NCI-H146 treated with DMSO at 0.1 percent for 48 hours (cell line): ENCODE data around the gene STPG3.
A peak's percentile ranks its signal among the peaks of the same experiment; 100 is the strongest.
"Not testable (repeated sequence)": the region's sequence is repeated elsewhere in the genome, so short reads cannot be mapped to it uniquely, and the experiment has no call there.

Experiments
- DNase-seq: peaks from one replicate; lab custom pipeline; 2025; ENCODE audit not compliant: unreplicated experiment; lab: John Stamatoyannopoulos, UW

STPG3 gene

DNA sequence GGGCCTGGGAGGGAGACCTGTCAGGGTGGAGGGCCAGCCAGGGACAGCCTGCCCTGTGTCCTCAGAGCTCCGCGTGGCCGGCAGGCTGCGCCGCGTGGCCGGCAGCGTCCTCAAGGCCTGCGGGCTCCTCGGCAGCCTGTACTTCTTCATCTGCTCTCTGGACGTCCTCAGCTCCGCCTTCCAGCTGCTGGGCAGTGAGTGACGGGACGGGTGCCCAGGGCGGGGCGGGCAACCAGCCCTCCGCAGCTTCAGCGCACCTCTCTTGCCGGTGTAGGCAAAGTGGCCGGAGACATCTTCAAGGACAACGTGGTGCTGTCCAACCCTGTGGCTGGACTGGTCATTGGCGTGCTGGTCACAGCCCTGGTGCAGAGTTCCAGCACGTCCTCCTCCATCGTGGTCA lies 18.6 kb upstream of the STPG3 start:
- no peak for DNase-seq

DNA sequence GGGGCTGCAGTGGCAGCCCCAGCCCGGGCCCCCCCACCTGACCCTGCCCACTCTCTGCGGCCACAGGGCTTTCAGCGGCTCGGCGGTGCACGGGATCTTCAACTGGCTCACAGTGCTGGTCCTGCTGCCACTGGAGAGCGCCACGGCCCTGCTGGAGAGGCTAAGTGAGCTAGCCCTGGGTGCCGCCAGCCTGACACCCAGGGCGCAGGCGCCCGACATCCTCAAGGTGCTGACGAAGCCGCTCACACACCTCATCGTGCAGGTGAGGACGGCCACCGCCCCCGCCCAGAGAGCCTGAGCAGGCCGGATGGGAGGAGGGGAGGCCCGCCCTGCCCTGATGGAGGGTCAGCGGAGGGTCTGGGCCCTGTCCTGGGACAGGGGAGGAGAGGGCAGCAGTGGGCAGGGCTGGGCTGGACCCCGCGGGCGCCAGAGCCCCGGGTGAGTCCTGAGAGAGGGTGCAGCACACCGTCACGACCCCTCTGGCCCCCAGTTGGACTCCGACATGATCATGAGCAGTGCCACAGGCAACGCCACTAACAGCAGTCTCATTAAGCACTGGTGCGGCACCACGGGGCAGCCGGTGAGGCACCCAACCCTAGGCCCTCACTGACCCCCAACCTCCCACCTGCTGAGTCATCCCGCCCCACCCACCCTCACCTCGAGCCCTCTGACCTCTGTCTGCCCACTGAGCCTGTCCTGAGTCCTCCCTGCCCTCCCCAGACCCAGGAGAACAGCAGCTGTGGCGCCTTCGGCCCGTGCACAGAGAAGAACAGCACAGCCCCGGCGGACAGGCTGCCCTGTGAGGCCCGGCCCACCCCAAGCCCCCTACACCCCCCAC lies 17.7 kb upstream of the STPG3 start:
- DNase-seq = no peak

DNA sequence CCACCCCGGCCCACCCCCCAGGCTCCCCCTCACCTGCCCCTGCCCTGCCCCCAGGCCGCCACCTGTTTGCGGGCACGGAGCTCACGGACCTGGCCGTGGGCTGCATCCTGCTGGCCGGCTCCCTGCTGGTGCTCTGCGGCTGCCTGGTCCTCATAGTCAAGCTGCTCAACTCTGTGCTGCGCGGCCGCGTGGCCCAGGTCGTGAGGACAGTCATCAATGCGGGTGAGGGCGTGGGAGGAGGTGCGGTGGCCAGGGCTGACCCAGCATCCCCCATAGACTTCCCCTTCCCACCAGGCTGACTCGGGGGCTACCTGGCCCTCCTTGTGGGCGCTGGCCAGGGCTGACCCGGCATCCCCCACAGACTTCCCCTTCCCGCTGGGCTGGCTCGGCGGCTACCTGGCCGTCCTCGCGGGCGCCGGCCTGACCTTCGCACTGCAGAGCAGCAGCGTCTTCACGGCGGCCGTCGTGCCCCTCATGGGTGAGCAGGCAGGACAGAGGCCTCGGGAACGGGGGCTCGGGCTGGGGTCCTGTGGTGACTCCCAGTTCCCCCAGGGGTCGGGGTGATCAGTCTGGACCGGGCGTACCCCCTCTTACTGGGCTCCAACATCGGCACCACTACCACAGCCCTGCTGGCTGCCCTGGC lies 16.9 kb upstream of the STPG3 start:
- DNase-seq = no peak

DNA sequence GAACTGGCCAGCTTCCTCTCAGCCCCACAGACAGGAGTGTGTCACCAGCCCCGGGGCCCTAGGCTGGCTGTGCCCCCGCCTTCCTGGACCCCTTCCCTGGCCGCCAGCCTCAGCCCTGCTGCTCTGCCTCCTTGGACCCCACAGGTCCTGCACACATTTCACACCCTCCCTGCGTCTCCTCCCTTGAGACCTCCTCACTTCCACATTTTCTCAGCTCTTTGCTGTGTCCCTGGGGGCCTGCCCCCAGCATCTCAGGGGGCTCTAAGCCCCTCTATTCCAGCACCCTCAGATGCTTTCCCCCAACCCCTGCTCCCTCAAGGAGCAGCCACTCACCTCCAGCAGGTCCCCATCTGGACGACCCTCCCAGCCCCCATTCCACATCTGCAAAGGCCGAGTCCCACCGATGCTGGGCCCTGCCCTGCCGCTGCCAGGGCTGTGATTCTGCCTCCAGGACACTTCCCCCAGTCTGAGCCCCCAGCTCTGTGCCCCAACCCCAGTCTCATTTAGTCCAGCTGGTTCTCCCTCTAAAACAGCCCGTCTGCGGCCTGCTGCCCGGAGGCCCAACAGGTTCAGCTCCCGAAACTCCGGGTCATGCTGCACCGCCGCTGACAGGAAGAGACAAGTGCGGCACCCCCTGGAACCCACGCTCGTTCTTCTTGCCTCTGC lies 16.2 kb upstream of the STPG3 start:
- DNase-seq = no peak

DNA sequence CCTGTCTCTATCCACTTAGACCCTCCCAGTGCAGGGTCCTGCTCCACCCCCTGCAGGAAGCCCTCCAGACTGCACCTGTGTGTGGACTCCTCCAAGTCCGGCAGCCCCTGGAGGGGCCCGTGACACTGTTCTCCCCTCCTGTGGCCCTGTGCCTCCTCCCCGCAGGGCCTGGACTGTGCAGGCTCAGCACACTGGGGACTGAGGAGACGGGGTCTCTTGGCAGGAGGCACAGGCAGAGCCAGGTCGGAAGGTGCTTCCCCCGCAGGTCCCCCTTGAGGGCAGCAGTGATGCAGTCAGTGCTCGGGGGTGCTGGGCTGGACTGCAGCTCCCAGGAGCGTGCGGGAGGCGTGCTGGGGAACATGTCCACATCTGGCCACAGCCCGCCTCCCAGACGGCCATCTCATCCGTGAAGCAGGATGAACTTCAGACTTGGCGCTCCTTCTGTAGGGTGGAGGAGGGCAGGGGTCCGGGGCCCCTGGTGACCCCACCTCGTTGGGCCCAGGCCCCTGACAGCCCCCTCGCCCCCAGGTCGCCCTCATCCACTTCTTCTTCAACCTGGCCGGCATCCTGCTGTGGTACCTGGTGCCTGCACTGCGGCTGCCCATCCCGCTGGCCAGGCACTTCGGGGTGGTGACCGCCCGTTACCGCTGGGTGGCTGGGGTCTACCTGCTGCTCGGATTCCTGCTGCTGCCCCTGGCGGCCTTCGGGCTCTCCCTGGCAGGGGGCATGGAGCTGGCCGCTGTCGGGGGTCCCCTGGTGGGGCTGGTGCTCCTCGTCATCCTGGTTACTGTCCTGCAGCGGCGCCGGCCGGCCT lies 15.5 kb upstream of the STPG3 start:
- no peak for DNase-seq

DNA sequence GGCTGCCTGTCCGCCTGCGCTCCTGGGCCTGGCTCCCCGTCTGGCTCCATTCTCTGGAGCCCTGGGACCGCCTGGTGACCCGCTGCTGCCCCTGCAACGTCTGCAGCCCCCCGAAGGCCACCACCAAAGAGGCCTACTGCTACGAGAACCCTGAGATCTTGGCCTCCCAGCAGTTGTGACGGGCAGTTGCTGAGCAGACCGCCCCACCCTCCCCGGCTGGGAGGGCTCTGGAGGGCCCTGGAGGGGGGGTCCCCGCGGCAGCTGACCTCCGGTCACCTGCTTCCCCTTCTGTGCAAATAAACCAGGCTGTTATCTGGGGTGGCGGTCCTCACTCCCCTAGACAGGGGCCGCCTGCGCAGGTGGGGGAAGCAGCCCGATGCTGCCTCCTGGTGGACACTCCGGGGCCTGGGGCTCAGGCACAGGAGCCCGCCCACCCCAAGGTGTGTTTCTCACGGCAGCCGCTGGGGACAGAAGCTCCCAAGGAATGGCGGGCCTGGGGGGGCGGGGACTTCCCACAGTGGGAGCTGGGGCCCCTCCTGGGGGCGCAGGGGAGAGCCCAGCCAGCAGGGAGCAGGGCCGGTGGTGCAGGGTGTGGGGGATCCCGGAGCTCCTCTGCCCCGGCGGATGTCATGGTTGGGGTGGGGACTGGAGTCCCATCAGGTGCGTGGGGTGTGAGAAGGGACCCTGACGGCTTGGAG lies 14.7 kb upstream of the STPG3 start:
- peak; percentile 57 for DNase-seq

DNA sequence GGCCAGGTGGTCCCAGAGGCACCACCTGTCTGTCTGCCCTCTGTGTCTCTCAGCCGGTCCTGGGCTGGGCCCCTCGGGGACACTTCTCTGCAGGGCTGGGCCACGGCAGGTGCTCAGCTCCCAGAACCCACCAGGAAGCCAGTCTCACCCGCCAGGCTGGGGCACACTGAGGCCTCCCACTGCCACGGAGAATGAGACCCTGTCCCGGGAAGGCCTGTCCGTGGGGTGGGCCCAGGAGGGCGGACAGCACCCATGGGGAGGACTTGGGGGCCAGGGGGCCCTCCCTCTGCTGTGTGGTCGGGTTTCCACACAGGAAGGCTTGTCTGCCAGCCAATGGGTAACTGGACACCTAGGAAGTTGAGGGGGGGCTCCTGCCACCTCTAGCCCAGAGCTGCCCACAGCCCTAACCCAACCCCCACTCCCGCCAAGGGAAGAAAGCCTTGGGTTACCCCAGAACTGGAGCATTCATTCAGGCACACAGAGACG lies 14.1 kb upstream of the STPG3 start:
- no peak for DNase-seq

DNA sequence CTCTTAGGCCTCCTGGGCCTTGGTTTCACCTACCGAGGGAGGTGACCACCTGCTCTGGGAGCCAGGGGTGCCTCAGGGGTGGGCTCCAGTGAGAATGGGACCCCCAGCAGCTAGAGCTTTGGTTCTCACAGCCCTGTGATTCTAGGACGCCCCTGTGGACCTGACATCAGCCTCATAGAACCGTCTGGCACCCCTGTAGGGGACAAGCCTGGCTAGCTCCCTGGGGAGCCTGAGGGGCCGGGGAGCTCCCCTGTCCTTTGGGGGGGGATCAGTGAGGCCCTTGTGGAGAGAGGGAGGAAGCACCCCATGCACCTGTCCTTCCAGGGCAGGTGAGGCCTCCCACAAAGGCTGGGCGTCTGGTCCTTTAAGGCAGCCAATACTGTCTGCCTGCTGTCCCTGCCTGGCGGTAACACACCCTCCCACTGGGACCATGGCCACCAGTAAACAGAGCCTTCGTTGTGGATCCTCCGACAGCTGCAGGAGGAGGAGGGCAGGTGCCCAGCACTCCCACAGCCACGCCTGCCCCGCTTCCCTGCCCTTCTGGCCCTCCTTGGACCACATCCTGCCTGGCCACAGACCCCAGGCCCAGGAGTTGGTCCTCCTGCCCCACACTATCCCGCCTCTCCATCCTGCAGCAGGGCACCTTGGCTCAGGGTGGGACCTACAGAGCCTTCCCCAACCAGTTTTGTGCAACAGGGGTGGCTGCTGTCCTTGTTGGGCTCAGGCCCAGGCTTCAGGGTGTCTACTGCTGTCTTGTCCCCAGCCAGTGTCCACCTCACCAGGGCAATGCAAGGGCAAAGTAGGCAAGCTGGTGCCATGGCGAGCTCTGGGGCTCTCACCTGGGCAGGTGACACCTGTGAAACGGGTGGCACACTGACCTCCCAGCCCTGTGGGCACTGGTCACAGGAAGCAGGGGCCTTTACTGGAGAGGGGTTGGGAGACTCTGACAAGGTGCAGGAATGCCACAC lies 13.0 kb upstream of the STPG3 start:
- peak; percentile 45 for DNase-seq

DNA sequence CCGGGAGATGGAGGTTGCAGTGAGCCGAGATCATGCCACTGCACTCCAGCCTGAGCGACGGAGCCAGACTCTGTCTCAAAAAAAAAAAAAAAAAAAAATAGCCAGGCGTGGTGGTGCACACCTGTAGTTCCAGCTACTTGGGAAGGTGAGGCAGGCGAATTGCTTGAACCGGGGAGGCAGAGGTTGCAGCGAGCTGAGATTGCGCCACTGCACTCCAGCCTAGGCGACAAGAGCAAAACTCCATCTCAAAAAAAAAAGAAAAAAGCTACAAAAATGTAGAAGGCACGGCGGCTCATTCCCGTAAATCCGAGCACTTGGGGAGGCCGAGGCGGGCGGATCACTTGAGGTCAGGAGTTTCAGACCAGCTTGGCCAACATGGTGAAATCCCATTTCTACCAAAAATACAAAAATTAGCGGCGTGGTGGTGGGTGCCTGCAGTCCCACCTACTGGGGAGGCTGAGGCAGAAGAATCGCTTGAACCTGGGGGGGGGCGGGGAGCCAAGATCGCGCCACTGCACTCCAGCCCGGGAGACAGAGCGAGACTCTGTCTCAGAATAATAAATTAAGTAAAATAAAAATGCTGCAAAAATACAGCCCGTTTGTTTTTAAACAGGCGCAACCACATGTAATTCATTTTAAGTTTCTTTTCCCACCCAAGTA lies 11.4 kb upstream of the STPG3 start:
- not testable (repeated sequence) for DNase-seq

DNA sequence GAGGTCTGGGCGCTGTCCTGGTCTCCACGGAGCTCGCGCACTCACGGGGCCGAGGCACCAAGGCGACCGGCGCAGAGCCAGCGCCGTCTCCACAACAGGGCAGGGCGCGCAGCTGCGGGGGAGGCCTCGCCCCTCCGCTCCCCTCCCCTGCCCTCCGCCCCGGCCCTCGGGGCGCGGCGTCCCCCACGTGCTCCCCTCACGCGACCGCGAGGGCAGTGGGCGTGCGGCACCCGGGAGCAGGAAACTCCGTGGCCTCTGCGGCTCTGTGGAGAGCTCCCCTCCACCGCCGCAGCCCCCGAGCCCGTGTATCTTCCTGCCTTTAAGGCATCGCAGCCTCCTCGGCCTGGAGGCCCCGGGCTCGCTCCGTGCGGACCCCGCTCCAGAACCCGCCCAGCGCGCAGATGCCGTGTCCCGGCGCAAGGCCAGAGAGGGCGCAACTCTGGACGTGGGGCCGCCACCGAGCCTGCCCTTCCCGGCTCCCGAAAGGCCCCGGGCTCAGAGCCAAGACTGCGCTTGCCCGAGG lies 10.7 kb upstream of the STPG3 start:
- DNase-seq = no peak

DNA sequence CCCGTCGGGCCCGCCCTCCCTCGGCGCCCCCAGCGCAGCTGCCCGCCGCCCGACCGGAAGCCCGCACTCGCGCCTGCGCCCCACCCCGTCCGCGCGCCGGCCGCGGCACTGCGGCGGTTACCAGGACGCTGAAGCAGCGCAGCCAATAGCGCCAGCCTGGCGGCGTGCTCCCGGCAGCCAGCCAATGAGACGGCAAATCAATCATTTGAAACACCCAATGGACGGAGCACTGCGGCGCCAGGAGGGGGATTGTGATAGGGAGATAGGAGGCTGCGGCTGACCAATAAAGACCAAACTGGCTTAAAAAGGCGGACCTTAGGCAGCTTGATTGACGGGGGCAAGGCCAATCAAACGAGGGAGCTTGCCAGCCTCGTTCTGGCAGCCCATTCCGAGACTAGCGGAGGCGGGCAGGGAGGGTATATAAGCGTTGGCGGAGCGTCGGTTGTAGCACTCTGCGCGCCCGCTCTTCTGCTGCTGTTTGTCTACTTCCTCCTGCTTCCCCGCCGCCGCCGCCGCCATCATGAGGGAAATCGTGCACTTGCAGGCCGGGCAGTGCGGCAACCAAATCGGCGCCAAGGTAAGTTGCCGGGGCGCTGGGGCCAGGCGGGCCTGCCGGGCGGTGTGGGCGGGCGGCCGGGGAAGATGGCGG lies 10.1 kb upstream of the STPG3 start, which contains the start of gene TUBB4B:
TUBB4B (plus strand) TSS at position 447 of the 649 bp plus-strand sequence; CDS start at position 521, 74 bp downstream.
- peak; percentile 97 for DNase-seq

DNA sequence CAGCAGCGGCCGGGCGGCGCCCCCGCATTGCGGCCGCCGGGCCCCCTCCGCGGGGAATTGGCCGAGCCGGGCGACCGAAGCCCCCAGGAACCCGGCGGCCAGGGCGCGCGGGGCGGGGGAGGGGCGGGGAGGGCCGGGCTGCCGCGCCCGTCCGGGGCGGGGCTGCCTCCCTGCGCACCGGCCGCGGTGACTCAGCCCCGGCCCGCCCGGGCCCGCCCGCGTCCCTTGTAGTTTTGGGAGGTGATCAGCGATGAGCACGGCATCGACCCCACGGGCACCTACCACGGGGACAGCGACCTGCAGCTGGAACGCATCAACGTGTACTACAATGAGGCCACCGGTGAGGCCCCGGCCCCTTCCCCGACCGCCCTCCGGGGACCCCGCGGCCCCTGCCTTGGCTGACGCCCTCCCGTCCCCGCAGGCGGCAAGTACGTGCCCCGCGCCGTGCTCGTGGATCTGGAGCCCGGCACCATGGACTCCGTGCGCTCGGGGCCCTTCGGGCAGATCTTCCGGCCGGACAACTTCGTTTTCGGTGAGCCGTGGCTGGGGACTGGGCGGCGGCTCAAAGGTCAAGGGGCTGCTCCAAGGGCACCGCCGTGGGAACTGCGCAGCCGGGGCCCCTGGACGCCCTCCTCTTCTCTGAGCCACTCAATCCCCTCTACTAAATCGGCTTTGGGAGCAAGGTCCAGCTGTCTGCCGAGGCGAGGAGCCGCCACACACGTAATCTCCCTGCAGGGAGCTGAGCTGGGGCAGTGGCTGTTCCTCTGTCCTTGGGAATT lies 9.4 kb upstream of the STPG3 start:
- DNase-seq = no peak

DNA sequence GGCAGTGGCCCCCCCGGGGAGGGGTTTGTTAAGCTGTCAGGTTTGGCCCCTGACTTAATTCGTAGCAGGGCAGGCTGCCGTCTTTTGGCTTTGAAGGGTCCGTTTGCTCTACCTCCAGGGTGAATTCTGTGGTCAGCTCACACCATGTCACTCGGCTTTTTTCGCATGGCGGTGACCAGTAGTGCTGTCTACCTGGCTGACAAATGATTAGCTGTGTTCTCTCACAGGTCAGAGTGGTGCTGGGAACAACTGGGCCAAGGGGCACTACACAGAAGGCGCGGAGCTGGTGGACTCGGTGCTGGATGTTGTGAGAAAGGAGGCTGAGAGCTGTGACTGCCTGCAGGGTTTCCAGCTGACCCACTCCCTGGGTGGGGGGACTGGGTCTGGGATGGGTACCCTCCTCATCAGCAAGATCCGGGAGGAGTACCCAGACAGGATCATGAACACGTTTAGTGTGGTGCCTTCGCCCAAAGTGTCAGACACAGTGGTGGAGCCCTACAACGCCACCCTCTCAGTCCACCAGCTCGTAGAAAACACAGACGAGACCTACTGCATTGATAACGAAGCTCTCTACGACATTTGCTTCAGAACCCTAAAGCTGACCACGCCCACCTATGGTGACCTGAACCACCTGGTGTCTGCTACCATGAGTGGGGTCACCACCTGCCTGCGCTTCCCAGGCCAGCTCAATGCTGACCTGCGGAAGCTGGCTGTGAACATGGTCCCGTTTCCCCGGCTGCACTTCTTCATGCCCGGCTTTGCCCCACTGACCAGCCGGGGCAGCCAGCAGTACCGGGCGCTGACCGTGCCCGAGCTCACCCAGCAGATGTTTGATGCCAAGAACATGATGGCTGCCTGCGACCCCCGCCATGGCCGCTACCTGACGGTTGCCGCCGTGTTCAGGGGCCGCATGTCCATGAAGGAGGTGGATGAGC lies 8.6 kb upstream of the STPG3 start:
- no peak for DNase-seq

DNA sequence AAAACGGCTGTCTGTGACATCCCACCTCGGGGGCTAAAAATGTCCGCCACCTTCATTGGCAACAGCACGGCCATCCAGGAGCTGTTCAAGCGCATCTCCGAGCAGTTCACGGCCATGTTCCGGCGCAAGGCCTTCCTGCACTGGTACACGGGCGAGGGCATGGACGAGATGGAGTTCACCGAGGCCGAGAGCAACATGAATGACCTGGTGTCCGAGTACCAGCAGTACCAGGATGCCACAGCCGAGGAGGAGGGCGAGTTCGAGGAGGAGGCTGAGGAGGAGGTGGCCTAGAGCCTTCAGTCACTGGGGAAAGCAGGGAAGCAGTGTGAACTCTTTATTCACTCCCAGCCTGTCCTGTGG lies 7.8 kb upstream of the STPG3 start:
- DNase-seq = not testable (repeated sequence)

DNA sequence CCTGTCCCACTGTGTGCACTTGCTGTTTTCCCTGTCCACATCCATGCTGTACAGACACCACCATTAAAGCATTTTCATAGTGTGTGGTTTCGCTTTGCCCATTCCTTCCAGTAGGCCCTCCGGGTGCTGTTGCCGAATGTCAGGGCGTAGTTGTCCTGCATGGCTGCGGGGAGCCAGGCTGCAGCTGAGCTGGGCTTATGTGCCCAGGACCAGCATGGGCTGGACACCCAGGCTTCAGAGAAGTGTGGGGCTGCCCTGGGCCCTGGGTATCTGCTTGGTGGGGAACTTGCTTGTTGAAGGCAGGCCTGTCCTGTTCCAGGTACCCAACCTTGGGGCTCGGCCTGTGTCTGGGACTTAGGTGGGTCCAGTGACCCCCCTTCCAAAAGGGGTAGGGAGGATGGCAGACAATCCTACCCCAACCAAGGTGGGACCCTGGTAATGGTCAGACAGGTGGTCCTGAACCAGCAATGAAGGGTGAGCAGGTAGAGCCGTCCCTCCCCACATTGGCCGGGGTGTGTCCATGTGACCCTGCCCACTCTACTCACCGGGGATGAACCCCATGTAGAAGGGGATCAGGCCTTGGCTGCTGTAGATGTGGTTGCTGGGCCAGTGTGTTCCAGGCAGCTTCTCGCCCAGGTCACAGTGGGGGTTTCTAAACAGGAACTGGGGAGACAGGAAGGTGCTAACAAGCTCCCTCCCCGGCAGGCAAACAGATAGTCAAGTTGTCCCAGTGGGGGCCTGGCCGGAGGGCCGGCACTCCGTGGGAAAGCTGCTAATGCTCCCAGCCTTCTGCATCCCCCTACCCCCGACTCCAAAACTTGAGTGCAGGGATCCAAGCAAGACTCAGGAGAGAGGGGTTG lies 7.2 kb upstream of the STPG3 start:
- DNase-seq = no peak
